Hepatocyte (in vitro differentiated cells): ENCODE results near the gene ZBTB20. TPM values are rescaled to one million over a fixed set of nuclear protein-coding genes. Genes with fewer than 3 reads are reported as not detected.

Source experiments
- DNase-seq: peaks from one replicate; pipeline ENCODE4 v3.0.0-alpha.2; 2016; ENCODE audit warnings: low spot score
- H2AFZ ChIP-seq: fragments of 200-600 bp; sonication (generic); 2 replicates; pipeline ENCODE4 v1.6.0; 2016; ENCODE audit warnings: antibody characterized with exemption, mild to moderate bottlenecking
- H3K27ac ChIP-seq: fragments of 200-600 bp; sonication (generic); 2 replicates; pipeline ENCODE4 v1.5.1; 2016; ENCODE audit warnings: mild to moderate bottlenecking
- H3K27me3 ChIP-seq: fragments of 200-600 bp; sonication (generic); 2 replicates; pipeline ENCODE4 v1.6.1; 2016
- H3K36me3 ChIP-seq: fragments of 200-600 bp; sonication (generic); replicated peaks from 2 replicates; pipeline ENCODE4 v1.5.1; 2016; ENCODE audit warnings: low read depth; ENCODE audit not compliant: insufficient read depth
- H3K4me1 ChIP-seq: fragments of 200-600 bp; sonication (generic); 2 replicates; pipeline ENCODE4 v1.5.1; 2016; ENCODE audit warnings: mild to moderate bottlenecking, moderate library complexity; ENCODE audit not compliant: insufficient read depth
- H3K4me2 ChIP-seq: fragments of 200-600 bp; sonication (generic); 2 replicates; pipeline ENCODE4 v1.6.0; 2016
- H3K4me3 ChIP-seq: fragments of 200-600 bp; sonication (generic); 2 replicates; pipeline ENCODE4 v1.5.1; 2016; ENCODE audit warnings: mild to moderate bottlenecking
- H3K79me2 ChIP-seq: fragments of 200-600 bp; sonication (generic); 2 replicates; pipeline ENCODE4 v1.6.0; 2017; ENCODE audit warnings: mild to moderate bottlenecking
- H3K9me2 ChIP-seq: fragments of 200-600 bp; sonication (generic); replicated peaks from 2 replicates; pipeline ENCODE4 v1.6.0; 2017; ENCODE audit warnings: mild to moderate bottlenecking; ENCODE audit not compliant: insufficient read depth
- H3K9me3 ChIP-seq: fragments of 200-600 bp; sonication (generic); 2 replicates; pipeline ENCODE4 v1.5.1; 2016; ENCODE audit warnings: low read depth, mild to moderate bottlenecking
- H4K20me1 ChIP-seq: fragments of 200-600 bp; sonication (generic); 2 replicates; pipeline ENCODE4 v1.6.0; 2016; ENCODE audit warnings: mild to moderate bottlenecking; ENCODE audit not compliant: insufficient read depth, poor library complexity, severe bottlenecking
- CTCF ChIP-seq: fragments of 200-600 bp; sonication (generic); IDR thresholded peaks from 2 replicates; pipeline ENCODE4 v1.5.1; 2016; ENCODE audit warnings: antibody characterized with exemption, mild to moderate bottlenecking; ENCODE audit not compliant: poor library complexity
- EZH2 ChIP-seq: fragments of 200-600 bp; sonication (generic); IDR thresholded peaks from 2 replicates; pipeline ENCODE4 v1.6.1; 2016; ENCODE audit warnings: antibody characterized with exemption, mild to moderate bottlenecking, borderline replicate concordance
- EZH2phosphoT487 ChIP-seq: fragments of 200-600 bp; sonication (generic); IDR thresholded peaks from one replicate; pipeline ENCODE4 v1.6.1; 2018; ENCODE audit warnings: antibody characterized with exemption, mild to moderate bottlenecking, low read depth, moderate library complexity; ENCODE audit not compliant: unreplicated experiment, severe bottlenecking
- WGBS: methylation state at CpG from one replicate; pipeline ENCODE4 v1.1.6; 2016; ENCODE audit warnings: low lambda C conversion rate; ENCODE audit errors: missing lambda C conversion rate; 5-methylcytosine and 5-hydroxymethylcytosine counted together
- polyA plus RNA-seq: library from polyadenylated mRNA; unstranded; fragments of >200 nt; fragmentation: Nextera tagmentation; extraction: Ambion mirVana; gene quantifications from 2 replicates; pipeline ENCODE4 v1.2.1, GENCODE V29; 2016
- total RNA-seq: library from RNA; depleted of rRNA; stranded (reverse); fragments of >200 nt; gene quantifications from 2 replicates; pipeline ENCODE4 v1.2.3, GENCODE V29; 2014

Gene ZBTB20
- total and polyA plus RNA-seq, 2 experiments from 2014 or later: 25.8 to 28.0 TPM

GRCh38 chr3:114294940-114295480, 852.1 kb downstream of the ZBTB20 start:
- Histone ChIP-seq H2AFZ (no peak overlapping the region), H3K9me3 (no peaks in the 10 kb centered on the region), H3K9me2 (no peaks in the 10 kb centered on the region), H3K27ac (no peak overlapping the region), H3K27me3 (no peaks in the 10 kb centered on the region), H4K20me1 (no peaks in the 10 kb centered on the region), H3K79me2 (no peaks in the 10 kb centered on the region), H3K4me3 (no peak overlapping the region), H3K4me2 (no peak overlapping the region), H3K36me3 (no peaks in the 10 kb centered on the region), H3K4me1 (no peaks in the 10 kb centered on the region)
- 86% methylated on average over 6 of the region's 6 CpGs for WGBS
- TF ChIP-seq EZH2phosphoT487 (no peak), CTCF (no peak), EZH2 (no peak)
- no peak for DNase-seq

GRCh38 chr3:114293838-114294535, 853.1 kb downstream of the ZBTB20 start, which contains the start of gene TIGIT:
TSS of gene TIGIT (plus strand) at chr3:114294028. CDS start at chr3:114294062, 34 bp downstream.
- H3K9me2 ChIP-seq: no peaks in the 10 kb centered on the region
- no peak for TF ChIP-seq EZH2
- TF ChIP-seq EZH2phosphoT487: no peak
- no peak for TF ChIP-seq CTCF
- H3K4me3 ChIP-seq: no peak within 1 kb of the TSS
- H3K79me2 ChIP-seq: no peaks in the 10 kb centered on the region
- no peak within 1 kb of the TSS for H3K4me2 ChIP-seq
- H4K20me1 ChIP-seq: no peaks in the 10 kb centered on the region
- no peaks in the 10 kb centered on the region for H3K36me3 ChIP-seq
- H3K4me1 ChIP-seq: no peaks in the 10 kb centered on the region
- 93% methylated on average over 7 of the region's 7 CpGs for WGBS
- no peaks in the 10 kb centered on the region for H3K27me3 ChIP-seq
- no peak within 1 kb of the TSS for H2AFZ ChIP-seq
- no peaks in the 10 kb centered on the region for H3K9me3 ChIP-seq
- no peak within 1 kb of the TSS for H3K27ac ChIP-seq
- no peak for DNase-seq

- no peak overlapping the region for H2AFZ ChIP-seq
- H3K4me2 ChIP-seq: no peak overlapping the region
- no peaks in the 10 kb centered on the region for H3K4me1 ChIP-seq
These were observed 855.9 kb downstream of the ZBTB20 start for GRCh38 chr3:114290911-114291901.

More at GRCh38 chr3:114290911-114291901, 855.9 kb downstream of the ZBTB20 start:
- peak; percentile 51 for TF ChIP-seq CTCF
- TF ChIP-seq EZH2phosphoT487: no peak
- no peak overlapping the region for H3K27ac ChIP-seq
- no peaks in the 10 kb centered on the region for H4K20me1 ChIP-seq
- H3K9me3 ChIP-seq: no peaks in the 10 kb centered on the region
- H3K4me3 ChIP-seq: no peak overlapping the region
- H3K79me2 ChIP-seq: no peaks in the 10 kb centered on the region
- whole genome bisulfite sequencing: 68% methylated on average over 23 of the region's 23 CpGs
- H3K9me2 ChIP-seq: no peaks in the 10 kb centered on the region
- peak; percentile 48 for DNase-seq
- no peaks in the 10 kb centered on the region for H3K36me3 ChIP-seq
- no peaks in the 10 kb centered on the region for H3K27me3 ChIP-seq
